BJ (cell line): Measurements from ENCODE around the gene ENDOG. TPM values are rescaled to one million over a fixed set of nuclear protein-coding genes. Genes with fewer than 3 reads are reported as not detected.
"Not testable (repeated sequence)": the region's sequence is repeated elsewhere in the genome, so short reads cannot be mapped to it uniquely, and the experiment has no call there.

Experiments
- CTCF ChIA-PET: fragments of 350-600 bp; formaldehyde crosslinking; extraction: SDS; loops from one replicate; lab custom pipeline; 2021; ENCODE audit warnings: antibody characterized with exemption, inconsistent platforms; lab: Yijun Ruan, JAX
- POLR2A ChIA-PET: fragments of 300-600 bp; sonication (Branson Sonifier 250); formaldehyde crosslinking; extraction: SDS; loops from one replicate; lab custom pipeline; 2021; ENCODE audit warnings: antibody characterized with exemption; lab: Charles Lee
- DNase-seq: peaks from one replicate; pipeline ENCODE4 v3.0.0-alpha.2; 2011; ENCODE audit warnings: low read depth
- H3K27me3 ChIP-seq: 2 replicates; pipeline ENCODE4 v1.6.0; 2011; ENCODE audit warnings: low read length; ENCODE audit not compliant: control insufficient read depth, insufficient read depth
- H3K36me3 ChIP-seq: 2 replicates; pipeline ENCODE4 v1.5.1; 2011; ENCODE audit warnings: low read length; ENCODE audit not compliant: control insufficient read depth, insufficient read depth
- H3K4me3 ChIP-seq: 2 replicates; pipeline ENCODE4 v1.5.1; 2011; ENCODE audit warnings: low read depth, mild to moderate bottlenecking, control low read depth, low read length
- polyA plus RNA-seq: library from polyadenylated mRNA; depleted of rRNA; stranded (reverse); fragments of >200 nt; gene quantifications from 2 replicates; pipeline ENCODE4 v1.2.3, GENCODE V29; 2011
- TF ChIP-seq, protein P1 (sequence below): IDR thresholded peaks from 2 replicates; pipeline ENCODE4 v1.5.1; 2011; ENCODE audit warnings: low read depth, mild to moderate bottlenecking, control low read depth, inconsistent platforms, low read length, moderate library complexity; ENCODE audit not compliant: insufficient read depth

The ENDOG gene
- polyA plus RNA-seq, 1 experiment: 20.7 TPM

DNA sequence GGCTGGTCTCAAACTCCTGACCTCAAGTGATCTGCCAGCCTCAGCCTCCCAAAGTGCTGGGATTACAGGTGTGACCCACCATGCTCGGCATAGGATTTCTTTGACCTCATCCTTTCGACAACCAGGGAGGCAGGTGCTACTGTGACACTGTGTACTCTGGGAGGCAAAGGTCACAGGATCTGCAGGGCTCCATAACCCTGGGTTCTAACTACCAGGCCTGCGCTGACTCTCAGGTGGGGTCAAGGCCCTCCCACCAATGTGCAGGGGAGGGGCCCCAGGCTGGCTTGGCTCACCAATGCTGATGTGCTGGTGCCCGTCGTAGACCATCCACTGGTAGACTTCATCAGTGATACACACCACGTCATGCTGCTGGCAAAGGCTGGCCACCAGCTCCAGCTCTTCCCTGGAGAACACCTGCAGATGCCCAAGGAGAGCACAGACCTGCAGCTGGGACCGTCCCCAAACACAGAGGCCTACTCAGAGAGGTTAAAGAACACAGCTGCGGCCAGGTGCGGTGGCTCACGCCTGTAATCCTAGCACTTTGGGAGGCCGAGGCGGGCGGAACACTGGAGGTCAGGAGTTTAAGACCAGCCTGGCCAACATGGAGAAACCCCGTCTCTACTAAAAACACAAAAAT, 18.3 kb downstream of the ENDOG start:
- TF ChIP-seq, protein P1, sequence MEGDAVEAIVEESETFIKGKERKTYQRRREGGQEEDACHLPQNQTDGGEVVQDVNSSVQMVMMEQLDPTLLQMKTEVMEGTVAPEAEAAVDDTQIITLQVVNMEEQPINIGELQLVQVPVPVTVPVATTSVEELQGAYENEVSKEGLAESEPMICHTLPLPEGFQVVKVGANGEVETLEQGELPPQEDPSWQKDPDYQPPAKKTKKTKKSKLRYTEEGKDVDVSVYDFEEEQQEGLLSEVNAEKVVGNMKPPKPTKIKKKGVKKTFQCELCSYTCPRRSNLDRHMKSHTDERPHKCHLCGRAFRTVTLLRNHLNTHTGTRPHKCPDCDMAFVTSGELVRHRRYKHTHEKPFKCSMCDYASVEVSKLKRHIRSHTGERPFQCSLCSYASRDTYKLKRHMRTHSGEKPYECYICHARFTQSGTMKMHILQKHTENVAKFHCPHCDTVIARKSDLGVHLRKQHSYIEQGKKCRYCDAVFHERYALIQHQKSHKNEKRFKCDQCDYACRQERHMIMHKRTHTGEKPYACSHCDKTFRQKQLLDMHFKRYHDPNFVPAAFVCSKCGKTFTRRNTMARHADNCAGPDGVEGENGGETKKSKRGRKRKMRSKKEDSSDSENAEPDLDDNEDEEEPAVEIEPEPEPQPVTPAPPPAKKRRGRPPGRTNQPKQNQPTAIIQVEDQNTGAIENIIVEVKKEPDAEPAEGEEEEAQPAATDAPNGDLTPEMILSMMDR: no peak
- ChIA-PET POLR2A (no interaction called here), CTCF (no interaction called here)
- H3K4me3 ChIP-seq: no peak overlapping the region
- no peaks in the 10 kb centered on the region for H3K27me3 ChIP-seq
- H3K36me3 ChIP-seq: peaks cover 5% of the 10 kb centered on the region
- DNase-seq: no peak

DNA sequence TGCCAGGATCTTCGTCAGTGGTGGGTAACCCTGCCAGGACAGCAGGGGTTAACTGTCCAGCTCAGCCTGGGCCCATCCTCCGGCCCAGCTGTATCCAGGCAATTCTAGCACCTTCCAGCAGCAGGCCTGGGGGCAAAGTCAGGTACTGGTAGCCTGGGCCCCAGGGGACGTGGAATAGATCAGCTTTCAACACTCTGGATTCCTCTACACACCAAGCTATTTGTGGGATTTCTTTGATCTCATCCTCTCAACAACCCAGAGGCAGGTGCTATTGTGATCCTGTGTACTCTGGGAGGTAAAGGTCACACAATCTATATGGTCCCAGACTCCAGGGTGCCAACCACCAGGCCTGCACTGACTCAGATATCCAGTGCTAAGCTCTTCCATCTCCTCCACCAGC, 20.0 kb downstream of the ENDOG start:
- ChIA-PET POLR2A (no interaction called here), CTCF (interaction anchor here (1.2 to 2.3 kb wide), 4 partner anchors 20 to 105 kb away, joined by 3 to 6 read pairs (median 4); partner anchors contain the start of gene ENDOG)
- no peak for DNase-seq
- no peak overlapping the region for H3K4me3 ChIP-seq
- TF ChIP-seq, protein P1: no peak
- H3K27me3 ChIP-seq: no peaks in the 10 kb centered on the region
- peaks cover 4% of the 10 kb centered on the region for H3K36me3 ChIP-seq

DNA sequence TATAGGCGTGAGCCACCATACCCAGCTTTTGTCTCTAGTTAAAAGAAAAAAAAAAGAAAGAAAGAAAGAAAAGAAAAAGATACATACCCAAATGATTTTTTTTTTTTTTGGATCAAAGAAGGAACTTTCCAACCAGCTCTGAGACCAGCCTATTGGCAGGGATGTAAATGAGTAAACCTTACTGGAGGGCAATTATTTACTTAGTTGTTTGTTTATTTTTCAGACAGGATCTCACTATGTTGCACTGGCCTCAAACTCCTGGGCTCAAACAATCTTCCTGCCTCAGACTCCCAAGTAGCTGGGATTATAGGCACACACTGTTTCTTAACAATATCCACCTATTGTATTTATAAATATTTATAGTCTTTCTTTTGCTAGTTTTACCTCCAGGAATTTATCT, 22.2 kb downstream of the ENDOG start:
- ChIA-PET CTCF (no interaction called here), POLR2A (no interaction called here)
- no peaks in the 10 kb centered on the region for H3K27me3 ChIP-seq
- no peaks in the 10 kb centered on the region; the same call in none of the 2 replicates for H3K36me3 ChIP-seq
- TF ChIP-seq, protein P1: no peak
- DNase-seq: no peak
- no peak overlapping the region for H3K4me3 ChIP-seq

DNA sequence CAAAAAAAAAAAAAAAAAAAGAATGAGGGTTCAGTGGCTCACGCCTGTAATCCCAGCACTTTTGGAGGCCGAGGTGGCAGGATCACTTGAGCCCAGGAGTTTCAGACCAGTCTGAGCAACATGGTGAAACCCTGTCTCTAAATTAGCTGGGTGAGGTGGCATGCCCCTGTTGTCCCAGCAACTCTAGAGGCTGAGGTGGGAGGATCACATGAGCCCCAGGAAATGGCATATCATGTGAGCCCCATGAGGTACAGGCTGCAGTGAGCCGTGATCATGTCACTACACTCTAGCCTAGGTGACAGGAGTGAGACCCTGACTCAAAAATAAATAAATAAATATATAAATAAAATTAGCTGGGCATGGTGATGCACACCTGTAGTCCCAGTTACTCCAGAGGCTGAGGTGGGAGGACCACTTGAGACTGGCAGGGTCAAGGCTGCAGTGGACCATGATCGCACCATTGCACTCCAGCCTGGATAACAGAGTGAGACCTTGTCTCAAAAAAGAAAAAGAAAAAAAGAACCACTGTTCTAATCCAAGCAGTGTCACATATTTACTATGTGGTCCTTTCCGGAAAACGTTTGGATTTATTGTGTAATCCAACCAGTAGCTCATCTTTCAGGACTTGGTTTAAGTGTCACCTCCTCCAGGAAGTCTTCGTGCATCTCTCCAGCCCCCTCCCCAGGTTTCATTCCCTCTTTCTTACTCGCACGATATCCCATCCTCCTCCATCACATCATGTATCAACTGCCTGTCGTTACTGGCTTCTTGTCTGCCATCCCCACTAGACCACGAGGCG, 23.6 kb downstream of the ENDOG start:
- TF ChIP-seq, protein P1: no peak
- Histone ChIP-seq H3K27me3 (no peaks in the 10 kb centered on the region), H3K4me3 (no peak overlapping the region), H3K36me3 (no peaks in the 10 kb centered on the region; the same call in 1 of the 2 replicates)
- DNase-seq: no peak
- CTCF ChIA-PET: interaction anchor here (1.0 kb wide), 1 partner anchor 84 kb away, joined by 3 read pairs; no protein-coding TSS in a partner anchor
- POLR2A ChIA-PET: interaction anchor here (0.6 kb wide), 1 partner anchor 239 kb away, joined by 5 read pairs; no protein-coding TSS in a partner anchor

DNA sequence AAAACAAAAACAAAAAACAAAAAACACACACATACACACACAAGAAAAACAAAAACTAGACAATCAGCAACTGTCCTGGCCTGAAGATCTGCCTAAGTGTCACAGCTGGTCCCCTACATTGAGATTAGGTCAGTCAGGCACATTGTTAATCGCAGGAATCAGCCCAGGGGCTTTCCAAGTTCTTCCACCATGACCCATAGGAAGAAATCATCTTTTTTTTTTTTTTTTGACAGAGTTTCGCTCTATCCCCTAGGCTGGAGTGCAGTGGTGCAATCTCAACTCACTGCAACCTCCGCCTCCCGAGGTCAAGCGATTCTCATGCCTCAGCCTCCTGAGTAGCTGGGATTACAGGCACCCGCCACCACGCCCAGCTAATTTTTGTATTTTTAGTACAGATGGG, 24.9 kb downstream of the ENDOG start:
- CTCF ChIA-PET: interaction anchor here (0.6 to 2.8 kb wide), 2 partner anchors 85 to 264 kb away, joined by 3 to 11 read pairs; no protein-coding TSS in a partner anchor
- DNase-seq, POLR2A ChIA-PET, H3K36me3 ChIP-seq, H3K27me3 ChIP-seq, H3K4me3 ChIP-seq: not testable (repeated sequence)
